HEK293 (cell line): Measurements from ENCODE around the gene KSR1.

Source experiments
- ZNF175 ChIP-seq: fragments of 450-650 bp; formaldehyde crosslinking; IDR thresholded peaks from 2 replicates; pipeline ENCODE4 v1.5.1; 2016; ENCODE audit warnings: missing biosample characterization, missing genetic modification characterization
- ZNF23 ChIP-seq: fragments of 450-650 bp; formaldehyde crosslinking; IDR thresholded peaks from 2 replicates; pipeline ENCODE4 v1.5.1; 2016; ENCODE audit warnings: missing biosample characterization, missing genetic modification characterization, borderline replicate concordance
- ZNF274 ChIP-seq, 2 experiments: fragments of 200-500 bp in 1 of 2; fragments of 450-650 bp in 1 of 2; sonication (Bioruptor generic) in 1 of 2; formaldehyde crosslinking in 1 of 2; IDR thresholded peaks; 2 replicates each; pipeline versions ENCODE4 v1.5.1 to v1.6.1; 2014 to 2016; ENCODE audit warnings: borderline replicate concordance in 1 of 2, inconsistent platforms in 1 of 2, low read length in 1 of 2, missing biosample characterization in 1 of 2, missing genetic modification characterization in 1 of 2
- TF ChIP-seq, protein P1 (sequence below): fragments of 450-650 bp; formaldehyde crosslinking; IDR thresholded peaks from 2 replicates; pipeline ENCODE4 v1.5.1; 2017; ENCODE audit warnings: missing biosample characterization, missing genetic modification characterization
- TF ChIP-seq, protein P2 (sequence below): fragments of 450-650 bp; formaldehyde crosslinking; IDR thresholded peaks from 2 replicates; pipeline ENCODE4 v1.5.1; 2016; ENCODE audit warnings: missing biosample characterization, missing genetic modification characterization

DNA sequence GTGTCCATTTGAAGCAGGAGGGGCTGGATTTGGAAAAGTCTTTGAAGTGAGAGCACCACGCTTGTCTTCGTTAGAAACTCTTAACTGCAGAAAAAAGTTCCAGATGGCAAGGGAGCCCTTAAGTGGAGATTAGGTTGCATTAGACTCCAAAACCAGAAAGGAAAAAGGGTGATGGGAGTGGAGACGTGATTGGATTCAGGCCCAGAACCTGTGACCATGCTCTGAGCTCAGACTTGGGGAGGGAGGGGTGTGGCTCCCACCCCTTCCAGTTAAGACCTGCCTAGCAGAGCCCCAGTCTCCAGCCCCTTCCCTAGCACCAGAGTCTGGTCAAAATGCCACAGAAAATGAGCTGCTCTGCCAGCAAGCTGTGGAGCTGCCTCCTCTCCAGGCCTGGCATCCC, 168.3 kb downstream of the KSR1 start:
- no peak for TF ChIP-seq ZNF175 (tag by site-specific recombination)
- no peak for TF ChIP-seq ZNF274 (IDR thresholded peaks at IDR 0.05; ENCODE audit: low read length)
- no peak for TF ChIP-seq ZNF274 (tag by site-specific recombination; IDR thresholded peaks at IDR 0.05; ENCODE audit: borderline replicate concordance)
- TF ChIP-seq, protein P1, sequence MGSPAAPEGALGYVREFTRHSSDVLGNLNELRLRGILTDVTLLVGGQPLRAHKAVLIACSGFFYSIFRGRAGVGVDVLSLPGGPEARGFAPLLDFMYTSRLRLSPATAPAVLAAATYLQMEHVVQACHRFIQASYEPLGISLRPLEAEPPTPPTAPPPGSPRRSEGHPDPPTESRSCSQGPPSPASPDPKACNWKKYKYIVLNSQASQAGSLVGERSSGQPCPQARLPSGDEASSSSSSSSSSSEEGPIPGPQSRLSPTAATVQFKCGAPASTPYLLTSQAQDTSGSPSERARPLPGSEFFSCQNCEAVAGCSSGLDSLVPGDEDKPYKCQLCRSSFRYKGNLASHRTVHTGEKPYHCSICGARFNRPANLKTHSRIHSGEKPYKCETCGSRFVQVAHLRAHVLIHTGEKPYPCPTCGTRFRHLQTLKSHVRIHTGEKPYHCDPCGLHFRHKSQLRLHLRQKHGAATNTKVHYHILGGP (tag by site-specific recombination) = no peak
- TF ChIP-seq ZNF23 (tag by site-specific recombination) = no peak
- TF ChIP-seq, protein P2, sequence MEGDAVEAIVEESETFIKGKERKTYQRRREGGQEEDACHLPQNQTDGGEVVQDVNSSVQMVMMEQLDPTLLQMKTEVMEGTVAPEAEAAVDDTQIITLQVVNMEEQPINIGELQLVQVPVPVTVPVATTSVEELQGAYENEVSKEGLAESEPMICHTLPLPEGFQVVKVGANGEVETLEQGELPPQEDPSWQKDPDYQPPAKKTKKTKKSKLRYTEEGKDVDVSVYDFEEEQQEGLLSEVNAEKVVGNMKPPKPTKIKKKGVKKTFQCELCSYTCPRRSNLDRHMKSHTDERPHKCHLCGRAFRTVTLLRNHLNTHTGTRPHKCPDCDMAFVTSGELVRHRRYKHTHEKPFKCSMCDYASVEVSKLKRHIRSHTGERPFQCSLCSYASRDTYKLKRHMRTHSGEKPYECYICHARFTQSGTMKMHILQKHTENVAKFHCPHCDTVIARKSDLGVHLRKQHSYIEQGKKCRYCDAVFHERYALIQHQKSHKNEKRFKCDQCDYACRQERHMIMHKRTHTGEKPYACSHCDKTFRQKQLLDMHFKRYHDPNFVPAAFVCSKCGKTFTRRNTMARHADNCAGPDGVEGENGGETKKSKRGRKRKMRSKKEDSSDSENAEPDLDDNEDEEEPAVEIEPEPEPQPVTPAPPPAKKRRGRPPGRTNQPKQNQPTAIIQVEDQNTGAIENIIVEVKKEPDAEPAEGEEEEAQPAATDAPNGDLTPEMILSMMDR (tag by site-specific recombination) = no peak
